A549 (cell line): ENCODE measurements around the gene TMTC1. TPM values are rescaled to one million over a fixed set of nuclear protein-coding genes. Genes with fewer than 3 reads are reported as not detected.

Experiments used
- ATAC-seq, 2 experiments: fragments of 200-7000 bp in 1 of 2; fragments of >200 bp in 1 of 2; cut with Nextera tagmentation in 1 of 2; cut with Tn5 transposase in 1 of 2; 3 replicates each; pipeline versions ENCODE4 v1.8.0 to v1.9.1; 2018 to 2020; ENCODE audit warnings: mild to moderate bottlenecking in 1 of 2, moderate library complexity in 1 of 2
- CTCF ChIA-PET: fragments of 300-600 bp; sonication (Branson Sonifier 250); formaldehyde crosslinking; extraction: SDS; loops from one replicate; lab custom pipeline; 2021; ENCODE audit warnings: antibody characterized with exemption, inconsistent platforms; lab: Yijun Ruan, JAX
- POLR2A ChIA-PET: fragments of 350-600 bp; formaldehyde crosslinking; extraction: SDS; loops from one replicate; lab custom pipeline; 2021; ENCODE audit warnings: antibody characterized with exemption, inconsistent platforms; lab: Yijun Ruan, JAX
- DNase-seq, 2 experiments: peaks; one replicate each; pipeline versions ENCODE4 v3.0.0 to v3.0.0-alpha.2; 2011 to 2016; ENCODE audit warnings: low read depth in 1 of 2, low spot score in 1 of 2
- FAIRE-seq: peaks from 2 replicates; lab custom pipeline; 2011; peaks lifted over from hg19 to GRCh38; lab: Jason Lieb, UNC
- H3K27ac ChIP-seq, 2 experiments: fragments of >200 bp; sonication (Bioruptor Twin); formaldehyde crosslinking; 3 replicates each; pipeline ENCODE4 v1.5.1; 2016 to 2017
- H3K4me1 ChIP-seq: fragments of >200 bp; sonication (Bioruptor Twin); formaldehyde crosslinking; 3 replicates; pipeline ENCODE4 v1.6.1; 2016
- H3K4me2 ChIP-seq: fragments of >200 bp; sonication (Bioruptor Twin); formaldehyde crosslinking; 3 replicates; pipeline ENCODE4 v1.6.1; 2016
- H3K4me3 ChIP-seq: fragments of >200 bp; sonication (Bioruptor Twin); formaldehyde crosslinking; 3 replicates; pipeline ENCODE4 v1.5.1; 2016
- H3K9me3 ChIP-seq: fragments of >200 bp; sonication (Bioruptor Twin); formaldehyde crosslinking; 3 replicates; pipeline ENCODE4 v1.6.1; 2016
- BHLHE40 ChIP-seq: IDR thresholded peaks from 2 replicates; pipeline ENCODE4 v1.6.1; 2012; ENCODE audit warnings: low read depth, low read length, inconsistent platforms
- CHD2 ChIP-seq: fragments of 150-350 bp; IDR thresholded peaks from 2 replicates; pipeline ENCODE4 v1.6.1; 2014; ENCODE audit warnings: low read length; ENCODE audit not compliant: partially characterized antibody
- CHD4 ChIP-seq: fragments of 200-600 bp; sonication (generic); IDR thresholded peaks from 2 replicates; pipeline ENCODE4 v1.6.1; 2016; ENCODE audit warnings: antibody characterized with exemption, mild to moderate bottlenecking, borderline replicate concordance
- EHF ChIP-seq: fragments of 250-450 bp; sonication (Bioruptor Pico); IDR thresholded peaks from 2 replicates; pipeline ENCODE4 v1.5.0; 2020; ENCODE audit warnings: mild to moderate bottlenecking
- EHMT2 ChIP-seq: fragments of 200-600 bp; sonication (generic); IDR thresholded peaks from 2 replicates; pipeline ENCODE4 v1.6.1; 2016; ENCODE audit warnings: antibody characterized with exemption, low read depth, mild to moderate bottlenecking, moderate library complexity
- HOXB13 ChIP-seq: fragments of 250-450 bp; sonication (Bioruptor Pico); IDR thresholded peaks from 2 replicates; pipeline ENCODE4 v1.5.0; 2020; ENCODE audit warnings: low read depth, mild to moderate bottlenecking, moderate library complexity
- HOXB5 ChIP-seq: fragments of 250-450 bp; sonication (Bioruptor Pico); IDR thresholded peaks from 2 replicates; pipeline ENCODE4 v1.5.0; 2020; ENCODE audit warnings: mild to moderate bottlenecking, moderate library complexity
- KDM1A ChIP-seq: fragments of 200-600 bp; sonication (generic); IDR thresholded peaks from 2 replicates; pipeline ENCODE4 v1.6.1; 2016; ENCODE audit warnings: low read depth, mild to moderate bottlenecking
- MAFK ChIP-seq: fragments of 450-650 bp; IDR thresholded peaks from 2 replicates; pipeline ENCODE4 v1.6.1; 2014; ENCODE audit not compliant: partially characterized antibody
- RARB ChIP-seq: fragments of 250-450 bp; sonication (Bioruptor Pico); IDR thresholded peaks from 2 replicates; pipeline ENCODE4 v1.8.0; 2021; ENCODE audit warnings: mild to moderate bottlenecking, moderate library complexity
- RFX5 ChIP-seq: fragments of 450-650 bp; IDR thresholded peaks from 2 replicates; pipeline ENCODE4 v1.7.1; 2014; ENCODE audit warnings: antibody characterized with exemption, mild to moderate bottlenecking, moderate library complexity
- RNF2 ChIP-seq: fragments of 200-600 bp; sonication (generic); IDR thresholded peaks from 2 replicates; pipeline ENCODE4 v1.6.1; 2016; ENCODE audit warnings: low read depth, mild to moderate bottlenecking, antibody characterized with exemption, moderate library complexity, borderline replicate concordance
- TFCP2L1 ChIP-seq: fragments of 250-450 bp; sonication (Bioruptor Pico); IDR thresholded peaks from 2 replicates; pipeline ENCODE4 v1.5.0; 2021; ENCODE audit warnings: mild to moderate bottlenecking
- ZC3H11A ChIP-seq: fragments of 450-650 bp; IDR thresholded peaks from 2 replicates; pipeline ENCODE4 v1.6.1; 2014; ENCODE audit warnings: antibody characterized with exemption, mild to moderate bottlenecking
- ZFP36 ChIP-seq: fragments of 450-650 bp; IDR thresholded peaks from 2 replicates; pipeline ENCODE4 v1.6.1; 2014; ENCODE audit warnings: borderline replicate concordance; ENCODE audit not compliant: partially characterized antibody
- ZSCAN20 ChIP-seq: fragments of 250-450 bp; sonication (Bioruptor Pico); IDR thresholded peaks from 2 replicates; pipeline ENCODE4 v1.8.0; 2022; ENCODE audit warnings: mild to moderate bottlenecking, moderate library complexity
- WGBS: methylation state at CpG from one replicate; pipeline ENCODE4 v1.1.6; 2017; ENCODE audit errors: missing lambda C conversion rate; 5-methylcytosine and 5-hydroxymethylcytosine counted together
- polyA plus RNA-seq, 4 experiments: library from polyadenylated mRNA; depleted of rRNA in 3 of 4; stranded (reverse); fragments of >200 nt; fragmentation: RNase III in 1 of 4; extraction: RNeasy Plus Mini Kit Qiagen cat#74134 plus additional on column Dnase treatment in 1 of 4; gene quantifications; 2 replicates in 3 of 4; 3 replicates in 1 of 4; pipeline ENCODE4 v1.2.3, GENCODE V29; 2011 to 2017
- TF ChIP-seq, protein P1 (sequence below): IDR thresholded peaks from 2 replicates; pipeline ENCODE4 v1.6.1; 2012
- TF ChIP-seq, protein P2 (sequence below): fragments of >200 bp; sonication (Bioruptor Twin); formaldehyde crosslinking; IDR thresholded peaks from 2 replicates; pipeline ENCODE4 v1.6.1; 2016
- TF ChIP-seq, protein P3 (sequence below): fragments of 250-450 bp; sonication (Bioruptor Pico); IDR thresholded peaks from 2 replicates; pipeline ENCODE4 v1.5.0; 2021; ENCODE audit warnings: mild to moderate bottlenecking, moderate library complexity, borderline replicate concordance

Gene TMTC1
- polyA plus RNA-seq, 2 of the 4 experiments (the other 2 are of a cell fraction), result 0.28 TPM; not detected in 1

DNA sequence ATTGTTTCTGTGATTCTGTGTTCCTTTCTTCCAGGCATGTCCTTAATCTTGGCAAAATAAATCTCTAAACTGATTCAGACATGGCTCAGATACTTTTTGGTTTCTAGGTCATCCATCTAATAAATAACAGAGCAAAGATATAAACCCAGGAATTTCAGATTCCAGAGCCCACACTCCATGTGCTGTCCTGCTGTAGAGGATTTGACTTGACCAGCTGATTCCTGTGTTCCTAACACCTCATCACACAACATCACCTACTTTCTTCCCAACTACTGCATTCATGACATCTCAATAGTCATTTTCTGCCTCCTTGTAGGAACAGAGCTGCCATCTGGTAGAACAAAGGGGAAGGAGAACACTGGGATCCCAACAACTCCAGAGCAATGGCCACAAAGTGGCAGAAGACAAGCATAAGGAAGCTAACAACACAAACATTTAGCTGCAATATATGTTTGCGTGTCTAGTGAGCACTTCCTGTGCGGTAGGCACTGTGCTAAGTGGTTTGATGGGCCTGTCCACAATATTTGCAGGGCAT lies 194.4 kb downstream of the TMTC1 start:
- 12% methylated on average over 2 of the region's 2 CpGs for WGBS
- Histone ChIP-seq H3K4me2 (no peak overlapping the region), H3K9me3 (no peaks in the 10 kb centered on the region; the same call in 2 of the 3 replicates), H3K27ac (no peak overlapping the region), H3K4me3 (no peak overlapping the region), H3K4me1 (no peaks in the 10 kb centered on the region)
- no peak for DNase-seq
- ChIA-PET CTCF (interaction anchor here (0.8 kb wide), 1 partner anchor 12 kb away, joined by 3 read pairs; no protein-coding TSS in a partner anchor), POLR2A (no interaction called here)
- no peak for ATAC-seq
- TF ChIP-seq RFX5 (no peak), EHMT2 (no peak), CHD2 (no peak), CHD4 (no peak), MAFK (no peak)
- TF ChIP-seq, protein P1, sequence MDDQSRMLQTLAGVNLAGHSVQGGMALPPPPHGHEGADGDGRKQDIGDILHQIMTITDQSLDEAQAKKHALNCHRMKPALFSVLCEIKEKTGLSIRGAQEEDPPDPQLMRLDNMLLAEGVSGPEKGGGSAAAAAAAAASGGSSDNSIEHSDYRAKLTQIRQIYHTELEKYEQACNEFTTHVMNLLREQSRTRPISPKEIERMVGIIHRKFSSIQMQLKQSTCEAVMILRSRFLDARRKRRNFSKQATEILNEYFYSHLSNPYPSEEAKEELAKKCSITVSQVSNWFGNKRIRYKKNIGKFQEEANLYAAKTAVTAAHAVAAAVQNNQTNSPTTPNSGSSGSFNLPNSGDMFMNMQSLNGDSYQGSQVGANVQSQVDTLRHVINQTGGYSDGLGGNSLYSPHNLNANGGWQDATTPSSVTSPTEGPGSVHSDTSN, result no peak
- FAIRE-seq, result no peak

DNA sequence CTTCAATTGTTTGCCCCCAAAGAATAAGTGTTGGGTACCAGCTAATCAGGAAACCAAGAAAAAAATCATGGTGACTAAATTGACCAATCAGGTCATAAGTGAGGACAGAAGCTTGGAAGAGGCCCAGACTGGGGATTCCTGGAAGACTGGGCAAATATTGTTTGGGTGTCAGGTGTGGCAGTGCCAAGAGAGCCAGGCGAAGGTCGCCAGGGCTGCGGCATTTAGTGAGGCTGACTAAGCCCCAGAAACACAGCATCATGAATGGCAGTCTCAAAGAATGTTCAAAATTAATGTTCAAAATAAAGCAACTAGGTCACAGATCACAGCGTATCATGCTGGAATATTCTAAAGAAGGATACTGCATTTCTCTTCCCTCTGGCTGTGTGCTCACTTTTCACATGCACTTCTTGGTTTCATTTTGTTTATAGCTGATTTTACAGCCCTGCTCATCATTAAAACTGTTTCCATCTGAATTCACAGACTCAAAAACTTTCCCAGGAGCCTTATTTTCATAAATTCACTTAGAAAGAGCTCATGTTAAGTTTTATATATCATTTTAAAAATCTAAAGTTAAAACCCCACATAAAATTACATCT lies 201.0 kb downstream of the TMTC1 start:
- DNase-seq, result no peak
- 44% methylated on average over 4 of the region's 4 CpGs for WGBS
- no peak overlapping the region for H3K27ac ChIP-seq
- no peak for TF ChIP-seq MAFK
- no peak for TF ChIP-seq BHLHE40
- no peak for TF ChIP-seq CHD4
- no peak for TF ChIP-seq HOXB13 (CRISPR knock-in tag)
- TF ChIP-seq KDM1A, result no peak
- no peak for TF ChIP-seq TFCP2L1 (CRISPR knock-in tag)
- TF ChIP-seq ZC3H11A, result no peak
- TF ChIP-seq RARB (CRISPR knock-in tag), result no peak
- no peak for TF ChIP-seq ZSCAN20
- TF ChIP-seq, protein P1, result no peak
- TF ChIP-seq ZFP36, result no peak
- no peak for TF ChIP-seq RNF2
- TF ChIP-seq, protein P2, sequence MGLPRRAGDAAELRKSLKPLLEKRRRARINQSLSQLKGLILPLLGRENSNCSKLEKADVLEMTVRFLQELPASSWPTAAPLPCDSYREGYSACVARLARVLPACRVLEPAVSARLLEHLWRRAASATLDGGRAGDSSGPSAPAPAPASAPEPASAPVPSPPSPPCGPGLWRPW, result no peak
- no peak for TF ChIP-seq RFX5
- TF ChIP-seq, protein P3, sequence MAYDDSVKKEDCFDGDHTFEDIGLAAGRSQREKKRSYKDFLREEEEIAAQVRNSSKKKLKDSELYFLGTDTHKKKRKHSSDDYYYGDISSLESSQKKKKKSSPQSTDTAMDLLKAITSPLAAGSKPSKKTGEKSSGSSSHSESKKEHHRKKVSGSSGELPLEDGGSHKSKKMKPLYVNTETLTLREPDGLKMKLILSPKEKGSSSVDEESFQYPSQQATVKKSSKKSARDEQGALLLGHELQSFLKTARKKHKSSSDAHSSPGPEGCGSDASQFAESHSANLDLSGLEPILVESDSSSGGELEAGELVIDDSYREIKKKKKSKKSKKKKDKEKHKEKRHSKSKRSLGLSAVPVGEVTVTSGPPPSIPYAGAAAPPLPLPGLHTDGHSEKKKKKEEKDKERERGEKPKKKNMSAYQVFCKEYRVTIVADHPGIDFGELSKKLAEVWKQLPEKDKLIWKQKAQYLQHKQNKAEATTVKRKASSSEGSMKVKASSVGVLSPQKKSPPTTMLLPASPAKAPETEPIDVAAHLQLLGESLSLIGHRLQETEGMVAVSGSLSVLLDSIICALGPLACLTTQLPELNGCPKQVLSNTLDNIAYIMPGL (CRISPR knock-in tag), result no peak
- no peak for TF ChIP-seq EHF (CRISPR knock-in tag)
- TF ChIP-seq HOXB5, result no peak
- no peak overlapping the region for H3K4me3 ChIP-seq
- FAIRE-seq, result no peak
- no peaks in the 10 kb centered on the region for H3K9me3 ChIP-seq
- ChIA-PET POLR2A (no interaction called here), CTCF (interaction anchor here (1.3 kb wide), 1 partner anchor 86 kb away, joined by 3 read pairs; no protein-coding TSS in a partner anchor)
- no peaks in the 10 kb centered on the region for H3K4me1 ChIP-seq
- no peak overlapping the region; the same call in 2 of the 3 replicates for H3K4me2 ChIP-seq
- no peak for ATAC-seq
